ENCODE data around the gene USP13.

USP13 gene

GRCh38 chr3:179687967-179688535, 35.2 kb downstream of the USP13 start:
- TF ChIP-seq PAX5 (IDR thresholded peaks at IDR 0.05; ENCODE audit: insufficient read depth, low read length, severe bottlenecking) (no peak), SPI1 (IDR thresholded peaks at IDR 0.05; ENCODE audit: low read depth, low read length) (peak; percentile 49)
- FAIRE-seq: no peak
- DNase-seq (ENCODE audit: insufficient read length, low spot score): no peak

- FAIRE-seq (no peak), DNase-seq (ENCODE audit: insufficient read length, low spot score) (no peak)
- TF ChIP-seq SPI1 (IDR thresholded peaks at IDR 0.05; ENCODE audit: low read depth, low read length): no peak
- no peak for TF ChIP-seq POLR2AphosphoS5 (IDR thresholded peaks at IDR 0.05; ENCODE audit: low read depth, low read length)
- no peak for TF ChIP-seq PAX5 (IDR thresholded peaks at IDR 0.05; ENCODE audit: insufficient read depth, low read length, severe bottlenecking)
- no peak for TF ChIP-seq POLR2A (IDR thresholded peaks at IDR 0.05; ENCODE audit: low read depth, low read length)
Observed at GRCh38 chr3:179688850-179689249, 36.0 kb downstream of the USP13 start.

- TF ChIP-seq TAF1 (IDR thresholded peaks at IDR 0.05; ENCODE audit: low read depth, low read length) (no peak), POLR2AphosphoS5 (IDR thresholded peaks at IDR 0.05; ENCODE audit: low read depth, low read length) (no peak), SPI1 (IDR thresholded peaks at IDR 0.05; ENCODE audit: low read depth, low read length) (no peak), POU2F2 (IDR thresholded peaks at IDR 0.05; ENCODE audit: low read depth, low read length) (no peak), POLR2A (IDR thresholded peaks at IDR 0.05; ENCODE audit: low read depth, low read length) (no peak)
- FAIRE-seq: no peak
- DNase-seq (ENCODE audit: insufficient read length, low spot score): no peak
Observed at GRCh38 chr3:179694731-179695130, 41.9 kb downstream of the USP13 start.

GRCh38 chr3:179695672-179696313, 43.0 kb downstream of the USP13 start:
- no peak for FAIRE-seq
- TF ChIP-seq SPI1 (IDR thresholded peaks at IDR 0.05; ENCODE audit: low read depth, low read length): no peak
- TF ChIP-seq PAX5 (IDR thresholded peaks at IDR 0.05; ENCODE audit: insufficient read depth, low read length, severe bottlenecking): no peak
- no peak for TF ChIP-seq POU2F2 (IDR thresholded peaks at IDR 0.05; ENCODE audit: low read depth, low read length)
- TF ChIP-seq POLR2AphosphoS5 (IDR thresholded peaks at IDR 0.05; ENCODE audit: low read depth, low read length): no peak
- DNase-seq (ENCODE audit: insufficient read length, low spot score): no peak

- peak; percentile 48 for FAIRE-seq
Observed at GRCh38 chr3:179697736-179698332, 45.0 kb downstream of the USP13 start.

GRCh38 chr3:179700716-179701115, 47.9 kb downstream of the USP13 start:
- TF ChIP-seq POLR2AphosphoS5 (IDR thresholded peaks at IDR 0.05; ENCODE audit: low read depth, low read length): no peak
- TF ChIP-seq TAF1 (IDR thresholded peaks at IDR 0.05; ENCODE audit: low read depth, low read length): no peak
- TF ChIP-seq PAX5 (IDR thresholded peaks at IDR 0.05; ENCODE audit: insufficient read depth, low read length, severe bottlenecking): no peak
- TF ChIP-seq POU2F2 (IDR thresholded peaks at IDR 0.05; ENCODE audit: low read depth, low read length): no peak
- no peak for TF ChIP-seq POLR2A (IDR thresholded peaks at IDR 0.05; ENCODE audit: low read depth, low read length)
- TF ChIP-seq SPI1 (IDR thresholded peaks at IDR 0.05; ENCODE audit: low read depth, low read length): no peak
- DNase-seq (ENCODE audit: insufficient read length, low spot score) (no peak), FAIRE-seq (no peak)

More at GRCh38 chr3:179697736-179698332, 45.0 kb downstream of the USP13 start:
- no peak for TF ChIP-seq POLR2AphosphoS5 (IDR thresholded peaks at IDR 0.05; ENCODE audit: low read depth, low read length)
- DNase-seq (ENCODE audit: insufficient read length, low spot score): no peak

GRCh38 chr3:179701176-179701827, 48.5 kb downstream of the USP13 start:
- TF ChIP-seq POLR2AphosphoS5 (IDR thresholded peaks at IDR 0.05; ENCODE audit: low read depth, low read length) (no peak), TAF1 (IDR thresholded peaks at IDR 0.05; ENCODE audit: low read depth, low read length) (no peak), PAX5 (IDR thresholded peaks at IDR 0.05; ENCODE audit: insufficient read depth, low read length, severe bottlenecking) (no peak), POU2F2 (IDR thresholded peaks at IDR 0.05; ENCODE audit: low read depth, low read length) (no peak), SPI1 (IDR thresholded peaks at IDR 0.05; ENCODE audit: low read depth, low read length) (no peak), POLR2A (IDR thresholded peaks at IDR 0.05; ENCODE audit: low read depth, low read length) (no peak)
- no peak for FAIRE-seq

GRCh38 chr3:179702271-179702947, 49.6 kb downstream of the USP13 start:
- no peak for FAIRE-seq
- TF ChIP-seq PAX5 (IDR thresholded peaks at IDR 0.05; ENCODE audit: insufficient read depth, low read length, severe bottlenecking): no peak
- TF ChIP-seq SPI1 (IDR thresholded peaks at IDR 0.05; ENCODE audit: low read depth, low read length): no peak
- no peak for TF ChIP-seq TAF1 (IDR thresholded peaks at IDR 0.05; ENCODE audit: low read depth, low read length)
- no peak for TF ChIP-seq POLR2A (IDR thresholded peaks at IDR 0.05; ENCODE audit: low read depth, low read length)
- no peak for TF ChIP-seq POLR2AphosphoS5 (IDR thresholded peaks at IDR 0.05; ENCODE audit: low read depth, low read length)
- no peak for TF ChIP-seq POU2F2 (IDR thresholded peaks at IDR 0.05; ENCODE audit: low read depth, low read length)
- DNase-seq (ENCODE audit: insufficient read length, low spot score): no peak

More at GRCh38 chr3:179701176-179701827, 48.5 kb downstream of the USP13 start:
- no peak for DNase-seq (ENCODE audit: insufficient read length, low spot score)

- FAIRE-seq: no peak
Observed at GRCh38 chr3:179703816-179704215, 51.0 kb downstream of the USP13 start.

More at GRCh38 chr3:179703816-179704215, 51.0 kb downstream of the USP13 start:
- TF ChIP-seq PAX5 (IDR thresholded peaks at IDR 0.05; ENCODE audit: insufficient read depth, low read length, severe bottlenecking) (no peak), TAF1 (IDR thresholded peaks at IDR 0.05; ENCODE audit: low read depth, low read length) (no peak), POLR2AphosphoS5 (IDR thresholded peaks at IDR 0.05; ENCODE audit: low read depth, low read length) (no peak), SPI1 (IDR thresholded peaks at IDR 0.05; ENCODE audit: low read depth, low read length) (no peak), POLR2A (IDR thresholded peaks at IDR 0.05; ENCODE audit: low read depth, low read length) (no peak), POU2F2 (IDR thresholded peaks at IDR 0.05; ENCODE audit: low read depth, low read length) (no peak)
- DNase-seq (ENCODE audit: insufficient read length, low spot score): no peak

Measured in GM12891 (cell line).